SU-DHL-6 (cell line): ENCODE results near the gene STK38.

Experiments used
- H2AFZ ChIP-seq: fragments of 200-600 bp; sonication (generic); 2 replicates; pipeline ENCODE4 v1.6.1; 2014; ENCODE audit warnings: low read depth, mild to moderate bottlenecking, moderate library complexity, mixed read lengths, antibody characterized with exemption, low read length; ENCODE audit not compliant: severe bottlenecking
- H3F3A ChIP-seq: fragments of 200-600 bp; shearing (Covaris generic); 2 replicates; pipeline ENCODE4 v1.6.0; 2016; ENCODE audit warnings: antibody characterized with exemption, mild to moderate bottlenecking; ENCODE audit not compliant: insufficient read depth
- H3K27ac ChIP-seq: fragments of 200-600 bp; sonication (generic); 2 replicates; pipeline ENCODE4 v1.5.1; 2016; ENCODE audit warnings: low read depth, mild to moderate bottlenecking, low read length, moderate library complexity, mixed read lengths
- H3K27me3 ChIP-seq: fragments of 200-600 bp; sonication (generic), shearing (Covaris generic); 2 replicates; pipeline ENCODE4 v1.6.0; 2014; ENCODE audit warnings: mild to moderate bottlenecking, low read length
- H3K36me3 ChIP-seq: fragments of 200-600 bp; sonication (generic); 2 replicates; pipeline ENCODE4 v1.6.1; 2014; ENCODE audit warnings: mild to moderate bottlenecking, low read length, mixed read lengths
- H3K4me2 ChIP-seq: fragments of 300-600, 200-600 bp; shearing (Covaris generic), sonication (generic); 2 replicates; pipeline ENCODE4 v1.6.0; 2014; ENCODE audit warnings: low read length, low read depth, mild to moderate bottlenecking; ENCODE audit not compliant: poor library complexity, severe bottlenecking
- H3K4me3 ChIP-seq: fragments of 200-600 bp; sonication (generic); 2 replicates; pipeline ENCODE4 v1.5.1; 2014; ENCODE audit warnings: antibody characterized with exemption, low read length, mild to moderate bottlenecking, mixed read lengths; ENCODE audit not compliant: insufficient read depth, poor library complexity, severe bottlenecking
- H3K79me2 ChIP-seq: fragments of 200-600 bp; sonication (generic); 2 replicates; pipeline ENCODE4 v1.6.1; 2014; ENCODE audit warnings: mild to moderate bottlenecking, low read length, moderate library complexity; ENCODE audit not compliant: insufficient read depth
- H3K9ac ChIP-seq: fragments of 200-600 bp; sonication (generic); 2 replicates; pipeline ENCODE4 v1.7.0; 2014; ENCODE audit warnings: mild to moderate bottlenecking, low read length
- H3K9me2 ChIP-seq: fragments of 200-600 bp; sonication (generic); replicated peaks from 2 replicates; pipeline ENCODE4 v1.6.1; 2014; ENCODE audit warnings: low read length; ENCODE audit not compliant: insufficient read depth
- H3K9me3 ChIP-seq: fragments of 200-600 bp; sonication (generic); 2 replicates; pipeline ENCODE4 v1.6.1; 2014; ENCODE audit warnings: low read length, mixed read lengths; ENCODE audit not compliant: insufficient read depth
- H4K20me1 ChIP-seq: fragments of 200-600 bp; sonication (generic); 2 replicates; pipeline ENCODE4 v1.6.1; 2014; ENCODE audit warnings: low read depth, mild to moderate bottlenecking, antibody characterized with exemption, low read length, moderate library complexity, mixed read lengths
- EZH2phosphoT487 ChIP-seq: fragments of 200-600 bp; sonication (generic), shearing (Covaris generic); conservative IDR thresholded peaks from 2 replicates; pipeline ENCODE4 v1.6.1; 2018; ENCODE audit warnings: mild to moderate bottlenecking, antibody characterized with exemption, low read length, moderate library complexity, mixed read lengths
- TF ChIP-seq, protein P1 (sequence below): fragments of 200-600 bp; sonication (generic); IDR thresholded peaks from one replicate; pipeline ENCODE4 v1.5.1; 2017; ENCODE audit warnings: antibody characterized with exemption, mild to moderate bottlenecking, low read length, moderate library complexity; ENCODE audit not compliant: insufficient read depth, poor library complexity, severe bottlenecking

STK38 gene

GRCh38 chr6:36594029-36594815, 46.9 kb upstream of the STK38 start, which contains the start of gene SRSF3:
Gene SRSF3, plus strand, starts transcription at chr6:36594362. Its CDS starts 2,401 bp downstream, at chr6:36596763.
- Histone ChIP-seq H3K9ac (peak within 1 kb of the TSS; percentile 87), H4K20me1 (peaks cover 45% of the 10 kb centered on the region), H3K9me3 (no peaks in the 10 kb centered on the region), H3K4me2 (peak within 1 kb of the TSS; percentile 76), H3K36me3 (peaks cover 45% of the 10 kb centered on the region), H3F3A (peaks cover 86% of the 10 kb centered on the region), H3K4me3 (peak within 1 kb of the TSS; percentile 100), H3K27ac (peak within 1 kb of the TSS; percentile 93), H3K79me2 (peaks cover 50% of the 10 kb centered on the region), H2AFZ (peak within 1 kb of the TSS; percentile 6), H3K9me2 (no peaks in the 10 kb centered on the region), H3K27me3 (no peaks in the 10 kb centered on the region)
- TF ChIP-seq EZH2phosphoT487 = no peak
- TF ChIP-seq, protein P1, sequence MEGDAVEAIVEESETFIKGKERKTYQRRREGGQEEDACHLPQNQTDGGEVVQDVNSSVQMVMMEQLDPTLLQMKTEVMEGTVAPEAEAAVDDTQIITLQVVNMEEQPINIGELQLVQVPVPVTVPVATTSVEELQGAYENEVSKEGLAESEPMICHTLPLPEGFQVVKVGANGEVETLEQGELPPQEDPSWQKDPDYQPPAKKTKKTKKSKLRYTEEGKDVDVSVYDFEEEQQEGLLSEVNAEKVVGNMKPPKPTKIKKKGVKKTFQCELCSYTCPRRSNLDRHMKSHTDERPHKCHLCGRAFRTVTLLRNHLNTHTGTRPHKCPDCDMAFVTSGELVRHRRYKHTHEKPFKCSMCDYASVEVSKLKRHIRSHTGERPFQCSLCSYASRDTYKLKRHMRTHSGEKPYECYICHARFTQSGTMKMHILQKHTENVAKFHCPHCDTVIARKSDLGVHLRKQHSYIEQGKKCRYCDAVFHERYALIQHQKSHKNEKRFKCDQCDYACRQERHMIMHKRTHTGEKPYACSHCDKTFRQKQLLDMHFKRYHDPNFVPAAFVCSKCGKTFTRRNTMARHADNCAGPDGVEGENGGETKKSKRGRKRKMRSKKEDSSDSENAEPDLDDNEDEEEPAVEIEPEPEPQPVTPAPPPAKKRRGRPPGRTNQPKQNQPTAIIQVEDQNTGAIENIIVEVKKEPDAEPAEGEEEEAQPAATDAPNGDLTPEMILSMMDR = peak; percentile 24

DNA sequence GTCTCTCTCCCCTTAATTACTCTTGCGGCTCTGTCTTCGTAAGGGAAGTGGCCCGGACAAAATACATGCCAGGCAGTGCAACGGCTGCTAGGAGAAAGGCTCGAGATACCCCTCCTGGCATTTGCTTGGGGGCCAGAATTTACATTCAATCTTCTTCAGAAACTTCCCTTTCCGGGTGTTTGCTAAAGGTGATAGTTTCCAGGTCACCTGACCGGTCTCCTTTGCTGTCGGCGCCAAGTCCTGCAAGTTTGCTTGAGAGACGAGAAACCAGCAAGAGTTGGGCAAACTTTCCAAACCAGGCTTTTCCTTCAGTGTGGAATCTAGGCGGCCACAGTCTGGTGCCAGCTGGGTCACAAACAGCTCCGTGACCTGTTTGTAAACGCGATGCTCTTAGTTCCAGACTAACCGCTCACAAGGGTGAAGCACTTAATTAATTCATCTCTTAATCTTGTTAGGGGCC, 46.3 kb upstream of the STK38 start:
- Histone ChIP-seq H3K9me2 (no peaks in the 10 kb centered on the region), H4K20me1 (peaks cover 39% of the 10 kb centered on the region), H3K27ac (peak overlapping the region; percentile 93), H3K27me3 (no peaks in the 10 kb centered on the region), H3F3A (peaks cover 80% of the 10 kb centered on the region), H3K9me3 (no peaks in the 10 kb centered on the region), H2AFZ (peak overlapping the region; percentile 6), H3K36me3 (peaks cover 39% of the 10 kb centered on the region), H3K9ac (peak overlapping the region; percentile 87), H3K4me3 (peak overlapping the region; percentile 51), H3K4me2 (peak overlapping the region; percentile 71), H3K79me2 (peaks cover 44% of the 10 kb centered on the region)
- no peak for TF ChIP-seq EZH2phosphoT487
- TF ChIP-seq, protein P1 = no peak

DNA sequence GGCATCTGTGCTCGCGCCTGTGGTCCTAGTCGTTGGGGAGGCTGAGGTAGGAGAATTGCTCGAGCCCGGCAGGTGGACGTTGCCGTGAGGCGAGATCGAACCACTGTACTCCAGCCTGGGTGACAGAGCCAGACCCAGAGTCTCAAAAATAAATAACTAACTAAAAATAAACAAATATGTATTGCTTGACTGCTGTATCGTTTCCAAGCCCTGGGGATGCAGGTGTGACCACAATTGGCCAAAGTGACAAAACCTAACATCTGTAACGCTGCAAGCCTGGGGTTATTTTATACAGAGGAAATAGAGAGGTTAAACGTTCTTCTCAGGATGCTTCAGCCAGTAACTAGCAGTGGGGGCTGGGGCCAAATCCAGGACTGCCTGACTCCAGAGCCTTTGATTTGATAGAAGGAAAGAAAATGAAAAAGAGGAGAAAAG, 45.0 kb upstream of the STK38 start:
- peak overlapping the region; percentile 93 for H3K27ac ChIP-seq
- H3K36me3 ChIP-seq = peaks cover 26% of the 10 kb centered on the region
- no peaks in the 10 kb centered on the region for H3K9me2 ChIP-seq
- peak overlapping the region; percentile 71 for H3K4me2 ChIP-seq
- no peaks in the 10 kb centered on the region for H3K9me3 ChIP-seq
- H3F3A ChIP-seq = peaks cover 67% of the 10 kb centered on the region
- H4K20me1 ChIP-seq = peaks cover 25% of the 10 kb centered on the region
- peak overlapping the region; percentile 17 for H3K4me3 ChIP-seq
- no peaks in the 10 kb centered on the region for H3K27me3 ChIP-seq
- peaks cover 30% of the 10 kb centered on the region for H3K79me2 ChIP-seq
- peak overlapping the region; percentile 28 for H3K9ac ChIP-seq
- no peak for TF ChIP-seq EZH2phosphoT487
- TF ChIP-seq, protein P1 = no peak
- H2AFZ ChIP-seq = peak overlapping the region; percentile 5
